OCI-LY3 (cell line): ENCODE data around the gene BTRC.

ENCODE experiments used
- CTCF ChIP-seq: fragments of 200-600, 300-600 bp; sonication (generic); IDR thresholded peaks from 2 replicates; pipeline ENCODE4 v1.5.1; 2014; ENCODE audit warnings: antibody characterized with exemption, low read length, low read depth
- EZH2phosphoT487 ChIP-seq: fragments of 200-600 bp; shearing (Covaris generic); IDR thresholded peaks from 2 replicates; pipeline ENCODE4 v1.6.1; 2018; ENCODE audit warnings: antibody characterized with exemption, mixed run types, low read depth

- no peak for TF ChIP-seq CTCF
- no peak for TF ChIP-seq EZH2phosphoT487
Observed at GRCh38 chr10:101446071-101446470, 92.1 kb downstream of the BTRC start.
